K562 (cell line): Measurements from ENCODE around the gene TOMM40L. TPM values are rescaled to one million over a fixed set of nuclear protein-coding genes. Genes with fewer than 3 reads are reported as not detected.

Experiments used
- ADNP ChIP-seq: fragments of 200-800 bp; sonication (Bioruptor generic); IDR thresholded peaks from 2 replicates; pipeline ENCODE4 v1.6.1; 2016; ENCODE audit warnings: missing genetic modification characterization, missing compliant biosample characterization
- AFF4 ChIP-seq: sonication (generic); formaldehyde crosslinking; IDR thresholded peaks from 2 replicates; pipeline ENCODE4 v1.8.0; 2023; ENCODE audit warnings: mild to moderate bottlenecking, missing genetic modification reagents
- HINFP ChIP-seq: fragments of 450-650 bp; conservative IDR thresholded peaks from 2 replicates; pipeline ENCODE4 v1.6.1; 2016; ENCODE audit warnings: missing genetic modification characterization, low read depth, mild to moderate bottlenecking, control low read depth, missing compliant biosample characterization
- HIVEP1 ChIP-seq: fragments of 250-450 bp; sonication (Bioruptor Pico); IDR thresholded peaks from 2 replicates; pipeline ENCODE4 v1.4.0; 2020; ENCODE audit warnings: mild to moderate bottlenecking
- IRF2 ChIP-seq: sonication (generic); formaldehyde crosslinking; IDR thresholded peaks from 2 replicates; pipeline ENCODE4 v1.8.1; 2022; ENCODE audit warnings: mild to moderate bottlenecking, missing genetic modification reagents
- MED1 ChIP-seq: sonication (generic); formaldehyde crosslinking; IDR thresholded peaks from 2 replicates; pipeline ENCODE4 v1.8.1; 2023; ENCODE audit warnings: missing genetic modification reagents, borderline replicate concordance
- NCOA6 ChIP-seq: fragments of 450-650 bp; IDR thresholded peaks from 2 replicates; pipeline ENCODE4 v1.6.1; 2017; ENCODE audit warnings: mild to moderate bottlenecking
- NFIC ChIP-seq: fragments of 450-650 bp; IDR thresholded peaks from 2 replicates; pipeline ENCODE4 v1.6.1; 2017; ENCODE audit warnings: mild to moderate bottlenecking, inconsistent platforms
- POLR3G ChIP-seq: IDR thresholded peaks from 2 replicates; pipeline ENCODE4 v1.6.1; 2011; ENCODE audit not compliant: insufficient read length, insufficient replicate concordance; ENCODE audit errors: extremely low read depth
- RNF2 ChIP-seq: sonication (generic); IDR thresholded peaks from 2 replicates; pipeline ENCODE4 v1.6.1; 2016
- SRSF3 ChIP-seq: fragments of 200-400 bp; formaldehyde crosslinking; IDR thresholded peaks from 2 replicates; pipeline ENCODE4 v1.6.1; 2016; ENCODE audit warnings: mild to moderate bottlenecking, low read length, moderate library complexity; ENCODE audit not compliant: insufficient read depth
- TBL1XR1 ChIP-seq, 2 experiments: IDR thresholded peaks; 2 replicates each; pipeline ENCODE4 v1.6.1; 2012; ENCODE audit warnings: improper control_type of control experiment in 2 of 2, low read length in 2 of 2, mild to moderate bottlenecking in 1 of 2
- XRCC4 ChIP-seq: IDR thresholded peaks from one replicate; pipeline ENCODE4 v1.6.1; 2011; ENCODE audit not compliant: insufficient read depth, insufficient read length; ENCODE audit errors: extremely low read depth
- ZFP36 ChIP-seq: fragments of 150-350 bp; IDR thresholded peaks from 2 replicates; pipeline ENCODE4 v1.6.1; 2018; ENCODE audit warnings: low read length, low read depth; ENCODE audit not compliant: partially characterized antibody
- ZFPM2 ChIP-seq: fragments of 250-450 bp; sonication (Bioruptor Pico); IDR thresholded peaks from 2 replicates; pipeline ENCODE4 v1.5.1; 2022; ENCODE audit warnings: mild to moderate bottlenecking
- ZNF3 ChIP-seq: fragments of 250-450 bp; sonication (Bioruptor Pico); IDR thresholded peaks from 2 replicates; pipeline ENCODE4 v1.5.0; 2021; ENCODE audit warnings: mild to moderate bottlenecking, moderate library complexity
- polyA plus RNA-seq, 8 experiments: library from polyadenylated mRNA; depleted of rRNA in 4 of 8; stranded (reverse) in 5 of 8; unstranded in 3 of 8; fragments of >200 nt; fragmentation: Nextera tagmentation in 2 of 8; fragmentation: Illumina TruSeq in 1 of 8; extraction: Ambion mirVana in 2 of 8; extraction: Trizol in 1 of 8; gene quantifications; 2 replicates each; pipeline versions ENCODE4 v1.2.1 to v1.2.3, GENCODE V29; 2011 to 2014; ENCODE audit warnings: inconsistent platforms in 1 of 8, missing spikeins in 1 of 8
- total RNA-seq, 7 experiments: library from RNA; depleted of rRNA in 6 of 7; stranded (reverse); fragments of >200 nt in 6 of 7; fragmentation: Illumina TruSeq in 2 of 7; extraction: Trizol in 2 of 7; gene quantifications; 2 replicates each; pipeline versions ENCODE4 v1.2.1 to v1.2.3, GENCODE V29; 2011 to 2021; ENCODE audit warnings: low replicate concordance in 1 of 7
- TF ChIP-seq, protein P1 (sequence below): fragments of 250-450 bp; sonication (Bioruptor Pico); IDR thresholded peaks from 2 replicates; pipeline ENCODE4 v1.8.0; 2022; ENCODE audit warnings: moderate library complexity, mild to moderate bottlenecking, inconsistent platforms
- TF ChIP-seq, protein P2 (sequence below), 2 experiments: fragments of 250-450 bp in 1 of 2; fragments of 450-650 bp in 1 of 2; sonication (Bioruptor Pico) in 1 of 2; IDR thresholded peaks; 2 replicates each; pipeline versions ENCODE4 v1.6.1 to v1.8.0; 2016 to 2021; ENCODE audit warnings: mild to moderate bottlenecking in 2 of 2, moderate library complexity in 2 of 2, missing compliant biosample characterization in 1 of 2, missing genetic modification characterization in 1 of 2
- TF ChIP-seq, protein P3 (sequence below): fragments of 250-450 bp; sonication (Bioruptor Pico); IDR thresholded peaks from 2 replicates; pipeline ENCODE4 v1.8.0; 2022; ENCODE audit warnings: inconsistent platforms

Gene TOMM40L
- total and polyA plus RNA-seq, 9 of the 15 experiments (the other 6 are each of a cell fraction or from before 2014, with no cell fraction given) = 9.6 to 33.6 (median 25.2) TPM

GRCh38 chr1:161192476-161193465 is 33.1 kb upstream of the TOMM40L start (continued):
- TF ChIP-seq HINFP (tag) (no peak), SRSF3 (no peak), ZFP36 (no peak), AFF4 (CRISPR knock-in tag) (no peak), IRF2 (CRISPR knock-in tag) (no peak), ZNF3 (CRISPR knock-in tag) (no peak), ZFPM2 (CRISPR knock-in tag) (no peak), TBL1XR1 (IDR thresholded peaks at IDR 0.05; ENCODE audit: low read length in 2 of 2) (peak in 1 of 2 experiments; percentile 36; a peak in 1 of 4 replicates), ADNP (no peak), HIVEP1 (CRISPR knock-in tag) (no peak), MED1 (CRISPR knock-in tag) (no peak), NFIC (no peak), NCOA6 (no peak), RNF2 (no peak), XRCC4 (no peak), POLR3G (no peak)
- TF ChIP-seq, protein P1, sequence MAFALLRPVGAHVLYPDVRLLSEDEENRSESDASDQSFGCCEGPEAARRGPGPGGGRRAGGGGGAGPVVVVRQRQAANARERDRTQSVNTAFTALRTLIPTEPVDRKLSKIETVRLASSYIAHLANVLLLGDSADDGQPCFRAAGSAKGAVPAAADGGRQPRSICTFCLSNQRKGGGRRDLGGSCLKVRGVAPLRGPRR (CRISPR knock-in tag) = no peak
- TF ChIP-seq, protein P2, sequence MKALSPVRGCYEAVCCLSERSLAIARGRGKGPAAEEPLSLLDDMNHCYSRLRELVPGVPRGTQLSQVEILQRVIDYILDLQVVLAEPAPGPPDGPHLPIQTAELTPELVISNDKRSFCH (CRISPR knock-in tag; IDR thresholded peaks at IDR 0.05) = no peak
- TF ChIP-seq, protein P2 (tag; IDR thresholded peaks at IDR 0.05) = no peak
- TF ChIP-seq, protein P3, sequence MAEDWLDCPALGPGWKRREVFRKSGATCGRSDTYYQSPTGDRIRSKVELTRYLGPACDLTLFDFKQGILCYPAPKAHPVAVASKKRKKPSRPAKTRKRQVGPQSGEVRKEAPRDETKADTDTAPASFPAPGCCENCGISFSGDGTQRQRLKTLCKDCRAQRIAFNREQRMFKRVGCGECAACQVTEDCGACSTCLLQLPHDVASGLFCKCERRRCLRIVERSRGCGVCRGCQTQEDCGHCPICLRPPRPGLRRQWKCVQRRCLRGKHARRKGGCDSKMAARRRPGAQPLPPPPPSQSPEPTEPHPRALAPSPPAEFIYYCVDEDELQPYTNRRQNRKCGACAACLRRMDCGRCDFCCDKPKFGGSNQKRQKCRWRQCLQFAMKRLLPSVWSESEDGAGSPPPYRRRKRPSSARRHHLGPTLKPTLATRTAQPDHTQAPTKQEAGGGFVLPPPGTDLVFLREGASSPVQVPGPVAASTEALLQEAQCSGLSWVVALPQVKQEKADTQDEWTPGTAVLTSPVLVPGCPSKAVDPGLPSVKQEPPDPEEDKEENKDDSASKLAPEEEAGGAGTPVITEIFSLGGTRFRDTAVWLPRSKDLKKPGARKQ (CRISPR knock-in tag) = no peak
